ENCODE results near the gene C11orf97. TPM values are rescaled to one million over a fixed set of nuclear protein-coding genes. Genes with fewer than 3 reads are reported as not detected.

The C11orf97 gene
- total RNA-seq, 1 experiment from 2014 or later: not detected

GRCh38 chr11:94545264-94546161, 33.3 kb downstream of the C11orf97 start:
- POLR2A ChIA-PET: interaction anchor here (0.9 kb wide), 1 partner anchor 9 kb away, joined by 3 read pairs; no protein-coding TSS in a partner anchor
- peak overlapping the region; percentile 57 to 66; a peak in 3 of 4 replicates for H3K4me3 ChIP-seq (replicated peaks in 1 of 2; ENCODE audit: low read depth in 1 of 2, low read length in 2 of 2)
- no peaks in the 10 kb centered on the region for H3K36me3 ChIP-seq (ENCODE audit: control insufficient read depth in 1 of 2, insufficient read depth in 2 of 2, low read length in 2 of 2)
- H3K4me2 ChIP-seq (ENCODE audit: low read length): peak overlapping the region; percentile 71
- RAD21 ChIA-PET (ENCODE audit: low non-redundant PET in 1 of 2, low total read pairs in 2 of 2, uncharacterized antibody in 2 of 2, unreplicated experiment in 2 of 2): no interaction called here
- no peak overlapping the region for H3K27ac ChIP-seq (ENCODE audit: low read depth, low read length)
- no peak for TF ChIP-seq POLR2A (IDR thresholded peaks at IDR 0.05; ENCODE audit: borderline replicate concordance, extremely low read depth, insufficient read depth, insufficient read length)
- TF ChIP-seq RAD21 (IDR thresholded peaks at IDR 0.05; ENCODE audit: low read depth): no peak
- TF ChIP-seq ATF3 (IDR thresholded peaks at IDR 0.05): no peak
- TF ChIP-seq CBX3 (IDR thresholded peaks at IDR 0.05; ENCODE audit: low read depth): no peak
- no peak for TF ChIP-seq ZNF274 (IDR thresholded peaks at IDR 0.05; ENCODE audit: low read depth, low read length)
- TF ChIP-seq ZFX (IDR thresholded peaks at IDR 0.05): no peak
- no peak for TF ChIP-seq SRF (IDR thresholded peaks at IDR 0.05; ENCODE audit: low read depth)
- no peak for TF ChIP-seq FOSL1 (IDR thresholded peaks at IDR 0.05; ENCODE audit: low read depth)
- no peak for TF ChIP-seq SP1 (IDR thresholded peaks at IDR 0.05; ENCODE audit: low read depth)
- TF ChIP-seq YY1 (IDR thresholded peaks at IDR 0.05; ENCODE audit: extremely low read depth, insufficient replicate concordance, low read depth, low read length): no peak
- 0 out of 2 replicates have a peak overlapping the region, but pooled peaks have one; percentile 75 for H3K9ac ChIP-seq (ENCODE audit: low read length)
- H2AFZ ChIP-seq (ENCODE audit: low read depth, low read length, poor library complexity, severe bottlenecking): no peak overlapping the region
- intact Hi-C loops (cut with micrococcal nuclease): no loop called here
- H3K27me3 ChIP-seq (ENCODE audit: insufficient read depth, low read length): no peaks in the 10 kb centered on the region
- no peak for ATAC-seq
- H3K9me3 ChIP-seq (ENCODE audit: control insufficient read depth in 1 of 2, insufficient read depth in 1 of 2, low read depth in 1 of 2, low read length in 2 of 2): no peaks in the 10 kb centered on the region
- peaks cover 8 to 20% of the 10 kb centered on the region in 2 experiments; a peak in 3 of 4 replicates for H3K4me1 ChIP-seq (ENCODE audit: control insufficient read depth in 1 of 2, insufficient read depth in 2 of 2, low read length in 2 of 2)
- TSS peak; percentile 50 for BruUV-seq (replicated peaks)
- CTCF ChIA-PET: no interaction called here
- no peaks in the 10 kb centered on the region for H4K20me1 ChIP-seq (ENCODE audit: insufficient read depth)
- H3K79me2 ChIP-seq (ENCODE audit: insufficient read depth, low read length): peaks cover 9% of the 10 kb centered on the region; the same call in 1 of the 2 replicates
- no peaks in the 10 kb centered on the region for H3K9me2 ChIP-seq (ENCODE audit: insufficient read depth)
- DNase-seq (ENCODE audit: low read depth, low spot score): no peak

- no peak for TF ChIP-seq MAX (IDR thresholded peaks at IDR 0.05)
- no peak for TF ChIP-seq EGR1 (IDR thresholded peaks at IDR 0.05; ENCODE audit: low read depth)
- no peak for TF ChIP-seq ATF3 (IDR thresholded peaks at IDR 0.05)
- TF ChIP-seq EZH2 (IDR thresholded peaks at IDR 0.05): no peak
- TF ChIP-seq CBX3 (IDR thresholded peaks at IDR 0.05; ENCODE audit: low read depth): no peak
- TF ChIP-seq TCF7L2 (IDR thresholded peaks at IDR 0.05; ENCODE audit: borderline replicate concordance, extremely low read depth, insufficient read depth, insufficient read length): no peak
- TF ChIP-seq ZNF274 (IDR thresholded peaks at IDR 0.05; ENCODE audit: low read depth, low read length): no peak
- peaks cover 8 to 20% of the 10 kb centered on the region in 2 experiments; a peak in 3 of 4 replicates for H3K4me1 ChIP-seq (ENCODE audit: control insufficient read depth in 1 of 2, insufficient read depth in 2 of 2, low read length in 2 of 2)
- ChIA-PET RAD21 (ENCODE audit: low non-redundant PET in 1 of 2, low total read pairs in 2 of 2, uncharacterized antibody in 2 of 2, unreplicated experiment in 2 of 2) (no interaction called here), POLR2A (interaction anchor here (0.9 kb wide), 1 partner anchor 9 kb away, joined by 3 read pairs; no protein-coding TSS in a partner anchor), CTCF (no interaction called here)
- ATAC-seq (no peak), DNase-seq (ENCODE audit: low read depth, low spot score) (no peak)
- H3K27ac ChIP-seq (ENCODE audit: low read depth, low read length): no peak overlapping the region
- H2AFZ ChIP-seq (ENCODE audit: low read depth, low read length, poor library complexity, severe bottlenecking): no peak overlapping the region
- H4K20me1 ChIP-seq (ENCODE audit: insufficient read depth): no peaks in the 10 kb centered on the region
- intact Hi-C loops (cut with micrococcal nuclease): no loop called here
- H3K79me2 ChIP-seq (ENCODE audit: insufficient read depth, low read length): peaks cover 9% of the 10 kb centered on the region; the same call in 1 of the 2 replicates
- H3K9me2 ChIP-seq (ENCODE audit: insufficient read depth): no peaks in the 10 kb centered on the region
- no peak overlapping the region for H3K9ac ChIP-seq (ENCODE audit: low read length)
- BruUV-seq (replicated peaks): no TSS peak
- no peaks in the 10 kb centered on the region for H3K27me3 ChIP-seq (ENCODE audit: insufficient read depth, low read length)
- no peaks in the 10 kb centered on the region for H3K36me3 ChIP-seq (ENCODE audit: control insufficient read depth in 1 of 2, insufficient read depth in 2 of 2, low read length in 2 of 2)
- H3K4me2 ChIP-seq (ENCODE audit: low read length): 0 out of 2 replicates have a peak overlapping the region, but pooled peaks have one; percentile 71
- H3K4me3 ChIP-seq (replicated peaks in 1 of 2; ENCODE audit: low read depth in 1 of 2, low read length in 2 of 2): no peak overlapping the region
- no peaks in the 10 kb centered on the region for H3K9me3 ChIP-seq (ENCODE audit: control insufficient read depth in 1 of 2, insufficient read depth in 1 of 2, low read depth in 1 of 2, low read length in 2 of 2)
These were observed 33.9 kb downstream of the C11orf97 start for GRCh38 chr11:94546162-94546470.

All from HCT116 (cell line).